ENCODE results near the gene SLC25A33.

SLC25A33 gene

GRCh38 chr1:9589144-9589718, 50.0 kb downstream of the SLC25A33 start:
- DNase-seq: no peak

GRCh38 chr1:9589719-9590157, 50.5 kb downstream of the SLC25A33 start:
- DNase-seq: no peak

- no peak for DNase-seq
Observed at GRCh38 chr1:9590201-9590600, 50.9 kb downstream of the SLC25A33 start.

GRCh38 chr1:9590945-9591668, 51.8 kb downstream of the SLC25A33 start:
- DNase-seq: no peak

- no peak for DNase-seq
Observed at GRCh38 chr1:9591669-9592509, 52.6 kb downstream of the SLC25A33 start.

GRCh38 chr1:9592510-9593075, 53.3 kb downstream of the SLC25A33 start:
- no peak for DNase-seq

GRCh38 chr1:9593147-9593491, 53.9 kb downstream of the SLC25A33 start:
- DNase-seq: no peak

GRCh38 chr1:9593492-9594465, 54.5 kb downstream of the SLC25A33 start:
- DNase-seq: peak; percentile 60

- DNase-seq: no peak
Observed at GRCh38 chr1:9594471-9595155, 55.3 kb downstream of the SLC25A33 start.

GRCh38 chr1:9595156-9595967, 56.1 kb downstream of the SLC25A33 start:
- no peak for DNase-seq

- DNase-seq: no peak
Observed at GRCh38 chr1:9595968-9596340, 56.7 kb downstream of the SLC25A33 start.

GRCh38 chr1:9596415-9597123, 57.3 kb downstream of the SLC25A33 start:
- DNase-seq: no peak

GRCh38 chr1:9597361-9598315, 58.4 kb downstream of the SLC25A33 start:
- DNase-seq: no peak

- DNase-seq: no peak
Observed at GRCh38 chr1:9598316-9598700, 59.0 kb downstream of the SLC25A33 start.

GRCh38 chr1:9599741-9600140, 60.5 kb downstream of the SLC25A33 start:
- no peak for DNase-seq

GRCh38 chr1:9600861-9601834, 61.9 kb downstream of the SLC25A33 start:
- DNase-seq: no peak

- no peak for DNase-seq
Observed at GRCh38 chr1:9601942-9602793, 62.9 kb downstream of the SLC25A33 start.
